Bladder microvascular endothelial cell (primary cell): ENCODE results near the gene LSG1. TPM values are rescaled to one million over a fixed set of nuclear protein-coding genes. Genes with fewer than 3 reads are reported as not detected.

ENCODE experiments used
- total RNA-seq: library from RNA; depleted of rRNA; stranded (reverse); fragments of >200 nt; gene quantifications from 2 replicates; pipeline ENCODE4 v1.2.3, GENCODE V29; 2014

Gene LSG1
- 62.3 and 83.5 TPM in 2 replicates for total RNA-seq

DNA sequence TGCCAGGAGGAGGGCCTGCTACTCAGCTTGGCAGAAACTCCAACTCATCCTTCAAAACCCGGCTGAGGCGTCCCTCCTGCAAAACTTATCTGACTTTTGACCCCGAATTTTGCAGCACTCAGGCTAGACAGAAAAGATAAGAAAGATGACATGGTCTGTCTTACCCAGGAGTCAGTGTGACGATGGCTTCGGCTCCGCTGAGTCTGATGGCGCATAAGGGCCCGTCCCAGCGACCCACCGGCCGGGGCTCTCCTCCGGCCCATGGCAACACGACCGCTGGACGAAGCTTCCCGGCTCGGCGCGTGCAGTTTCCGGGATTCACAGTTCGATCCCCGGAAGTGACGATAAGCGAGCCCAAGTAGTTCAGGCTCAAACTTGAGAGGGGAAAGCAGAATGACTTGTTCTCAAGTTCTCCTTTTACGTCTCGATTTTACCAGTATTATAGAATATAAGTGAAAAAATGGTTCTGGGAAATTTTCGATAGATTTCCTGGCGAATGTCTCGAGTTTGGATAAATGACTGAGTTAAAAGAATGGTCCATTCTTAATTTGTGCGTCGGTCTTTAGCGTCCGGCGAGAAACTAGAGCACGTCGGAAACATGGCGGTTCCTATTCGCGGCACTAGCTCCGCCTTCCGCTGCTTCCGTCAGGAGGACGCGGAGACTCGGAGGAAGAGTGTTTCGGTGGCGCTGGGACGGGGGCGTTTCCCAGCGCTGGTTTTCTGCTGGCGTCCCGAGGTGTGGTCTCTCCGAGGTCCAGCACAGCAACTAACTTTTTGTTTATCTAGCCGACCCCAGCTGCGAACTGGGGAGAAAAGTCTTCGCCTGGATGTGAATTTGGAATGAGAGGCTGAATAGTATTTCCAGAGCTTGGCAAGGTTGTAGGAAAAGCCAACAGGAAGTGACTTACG lies at the start of gene LSG1:
Gene LSG1 (minus strand): TSS at position 292 of the 909 bp plus-strand sequence. CDS start 29 bp downstream, at position 263.

DNA sequence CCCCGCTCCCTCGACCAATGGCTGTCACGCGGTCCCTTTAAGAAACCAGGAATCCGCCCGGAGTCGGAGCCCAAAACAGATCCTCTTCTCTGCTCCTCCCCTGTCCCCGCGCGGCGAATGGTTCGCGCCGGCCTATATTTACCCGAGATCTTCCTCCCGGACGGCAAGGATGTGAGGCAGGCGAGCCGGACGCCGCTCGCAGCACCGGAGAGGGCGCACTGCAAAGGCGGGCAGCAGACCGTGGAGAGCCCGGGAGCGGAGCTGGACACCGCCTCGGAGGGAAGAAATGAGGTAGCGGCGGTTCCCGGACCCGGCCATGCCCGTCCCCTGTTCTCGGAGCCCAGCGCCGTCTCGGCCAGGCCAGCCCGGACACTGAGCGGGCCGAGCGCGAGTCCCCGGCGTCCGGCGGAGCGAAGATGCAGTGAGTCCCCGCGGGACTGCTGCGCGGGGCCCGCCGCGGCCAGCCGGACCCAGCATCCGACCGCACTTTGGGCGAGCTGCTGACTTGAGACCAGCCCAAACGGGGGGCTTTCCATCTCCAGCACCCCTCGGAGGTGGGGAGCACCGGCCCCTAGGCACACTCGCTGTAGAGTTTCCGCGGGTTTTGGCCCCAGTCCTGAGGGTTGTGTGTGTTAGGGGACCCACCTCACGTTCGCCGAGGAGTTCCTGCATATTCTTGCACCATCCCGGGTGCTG lies 13.9 kb upstream of the LSG1 start, which contains the start of gene FAM43A:
Gene FAM43A (plus strand): TSS at position 166 of the 696 bp plus-strand sequence. CDS start 944 bp downstream, outside the sequence.

DNA sequence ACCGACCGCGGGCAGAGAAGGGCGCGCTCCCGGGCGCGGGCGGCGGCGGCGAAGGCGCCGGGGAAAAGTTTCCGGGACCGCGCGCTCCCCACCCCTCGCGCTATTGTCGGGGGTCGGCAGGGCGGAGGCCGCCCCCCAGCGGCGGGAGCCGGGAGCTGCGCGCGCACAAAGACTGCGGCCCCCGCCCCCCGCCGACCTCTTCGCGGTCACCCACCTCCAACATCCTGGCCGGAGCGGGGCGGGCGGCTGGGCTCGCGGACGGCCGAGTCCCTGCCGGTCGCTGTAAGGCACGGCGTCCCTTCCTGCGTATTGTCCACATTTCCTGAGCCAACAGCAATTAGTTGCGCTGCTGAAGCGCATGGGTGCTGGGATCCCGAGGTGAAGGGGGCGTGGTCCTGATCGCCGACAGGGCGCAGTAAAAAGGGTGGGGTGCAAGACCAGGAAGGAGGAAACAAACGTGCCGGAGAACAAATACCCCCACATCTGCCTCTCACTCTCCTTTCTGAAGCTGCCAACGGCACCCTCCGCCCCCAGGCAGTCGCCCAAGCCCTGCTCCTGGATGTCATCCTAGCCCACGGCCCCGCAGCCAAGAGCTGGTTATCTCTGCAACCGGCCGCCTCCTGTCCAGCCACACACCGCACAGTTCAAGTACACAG lies 38.5 kb downstream of the LSG1 start, which contains the start of gene TMEM44:
Gene TMEM44 (minus strand): TSS at position 71 of the 656 bp plus-strand sequence. CDS start 204 bp downstream, outside the sequence.

Other genes with a start within 250 kb of the LSG1 start
- gene ATP13A3, start 185.2 kb downstream of the LSG1 start, total RNA-seq = 39.0 and 155 TPM in 2 replicates
- gene TMEM44, start 38.8 kb downstream of the LSG1 start, total RNA-seq = 62.2 and 67.8 TPM in 2 replicates
- gene FAM43A, start 13.7 kb upstream of the LSG1 start, total RNA-seq = 185 and 261 TPM in 2 replicates